GM12874 (cell line): ENCODE results near the gene LNPEP.

Experiments
- TF ChIP-seq, protein P1 (sequence below): IDR thresholded peaks from 2 replicates; pipeline ENCODE4 v1.5.1; 2011; ENCODE audit warnings: low read depth, mild to moderate bottlenecking, control low read depth, low read length, moderate library complexity; ENCODE audit not compliant: insufficient read depth

Gene LNPEP

DNA sequence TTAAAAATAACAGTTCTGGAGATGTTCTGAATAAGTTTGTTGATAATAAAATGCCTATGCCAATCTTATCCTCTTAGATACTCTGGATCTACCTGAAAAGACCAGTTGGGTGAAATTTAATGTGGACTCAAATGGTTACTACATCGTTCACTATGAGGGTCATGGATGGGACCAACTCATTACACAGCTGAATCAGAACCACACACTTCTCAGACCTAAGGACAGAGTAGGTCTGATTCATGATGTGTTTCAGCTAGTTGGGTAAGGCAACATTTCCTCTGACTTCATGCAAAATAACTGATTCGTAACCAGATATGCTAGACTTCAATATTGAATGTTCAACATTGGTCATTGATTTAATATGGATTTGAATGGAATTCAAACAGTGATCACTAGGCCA, 32.6 kb upstream of the LNPEP start:
- TF ChIP-seq, protein P1, sequence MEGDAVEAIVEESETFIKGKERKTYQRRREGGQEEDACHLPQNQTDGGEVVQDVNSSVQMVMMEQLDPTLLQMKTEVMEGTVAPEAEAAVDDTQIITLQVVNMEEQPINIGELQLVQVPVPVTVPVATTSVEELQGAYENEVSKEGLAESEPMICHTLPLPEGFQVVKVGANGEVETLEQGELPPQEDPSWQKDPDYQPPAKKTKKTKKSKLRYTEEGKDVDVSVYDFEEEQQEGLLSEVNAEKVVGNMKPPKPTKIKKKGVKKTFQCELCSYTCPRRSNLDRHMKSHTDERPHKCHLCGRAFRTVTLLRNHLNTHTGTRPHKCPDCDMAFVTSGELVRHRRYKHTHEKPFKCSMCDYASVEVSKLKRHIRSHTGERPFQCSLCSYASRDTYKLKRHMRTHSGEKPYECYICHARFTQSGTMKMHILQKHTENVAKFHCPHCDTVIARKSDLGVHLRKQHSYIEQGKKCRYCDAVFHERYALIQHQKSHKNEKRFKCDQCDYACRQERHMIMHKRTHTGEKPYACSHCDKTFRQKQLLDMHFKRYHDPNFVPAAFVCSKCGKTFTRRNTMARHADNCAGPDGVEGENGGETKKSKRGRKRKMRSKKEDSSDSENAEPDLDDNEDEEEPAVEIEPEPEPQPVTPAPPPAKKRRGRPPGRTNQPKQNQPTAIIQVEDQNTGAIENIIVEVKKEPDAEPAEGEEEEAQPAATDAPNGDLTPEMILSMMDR = no peak

DNA sequence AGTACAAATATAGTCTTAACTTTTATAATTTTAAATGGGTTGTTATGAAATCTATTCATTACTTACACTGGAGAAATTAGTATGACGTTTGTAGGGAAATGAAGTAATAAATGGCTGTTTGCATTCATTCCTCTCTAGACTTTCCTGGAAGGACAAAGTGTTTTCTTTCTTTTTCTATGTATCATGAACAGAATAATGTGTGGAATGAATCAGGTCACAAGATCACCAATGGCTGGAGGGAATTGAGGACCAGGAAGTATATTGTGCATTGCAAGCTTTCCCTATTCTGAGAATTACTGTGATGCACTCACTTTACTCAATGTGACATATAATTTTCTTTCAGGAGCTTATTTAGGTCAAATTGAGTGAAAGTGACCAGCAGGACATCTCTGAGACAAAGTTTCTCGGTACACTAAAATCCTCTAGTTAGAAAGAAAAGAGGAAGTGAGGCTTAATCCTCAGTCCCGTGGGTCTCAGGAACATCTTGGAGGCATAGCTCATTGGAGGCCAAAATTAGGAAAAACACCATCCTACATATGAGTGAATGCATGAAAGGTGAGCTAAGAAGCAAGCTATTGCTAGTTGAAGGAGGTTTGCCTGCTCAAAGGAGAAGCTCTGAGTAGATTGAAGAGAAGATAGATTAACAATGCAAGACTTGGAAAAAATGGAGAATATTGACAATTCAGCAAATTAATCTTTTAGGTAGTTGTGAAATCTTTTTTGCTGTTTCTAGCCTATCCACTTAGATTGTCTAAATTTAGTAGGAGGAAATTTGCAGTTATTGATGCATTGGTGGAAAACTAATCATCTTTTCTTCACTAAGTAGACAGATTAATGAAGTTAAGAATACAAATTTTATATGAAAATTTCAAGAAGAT, 31.6 kb upstream of the LNPEP start:
- TF ChIP-seq, protein P1 = no peak

DNA sequence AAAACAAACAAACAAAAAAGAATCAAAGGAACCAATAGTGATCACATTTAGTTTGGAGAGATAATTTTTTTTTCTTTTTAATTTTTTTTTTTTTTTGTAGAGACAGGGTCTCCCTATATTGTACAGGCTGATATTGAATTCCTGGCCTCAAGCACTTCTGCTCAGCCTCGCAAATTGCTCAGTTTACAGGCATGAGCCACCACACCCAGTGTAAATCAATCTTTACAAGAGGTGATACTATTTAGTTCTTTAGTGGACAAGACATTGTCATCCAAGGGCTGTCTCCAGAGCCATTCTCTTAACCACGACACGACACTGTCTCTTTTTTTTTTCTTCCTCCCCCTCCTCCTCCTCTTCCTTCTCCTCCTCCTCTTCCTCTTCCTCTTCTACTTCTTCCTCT, 30.0 kb upstream of the LNPEP start:
- TF ChIP-seq, protein P1 = no peak

DNA sequence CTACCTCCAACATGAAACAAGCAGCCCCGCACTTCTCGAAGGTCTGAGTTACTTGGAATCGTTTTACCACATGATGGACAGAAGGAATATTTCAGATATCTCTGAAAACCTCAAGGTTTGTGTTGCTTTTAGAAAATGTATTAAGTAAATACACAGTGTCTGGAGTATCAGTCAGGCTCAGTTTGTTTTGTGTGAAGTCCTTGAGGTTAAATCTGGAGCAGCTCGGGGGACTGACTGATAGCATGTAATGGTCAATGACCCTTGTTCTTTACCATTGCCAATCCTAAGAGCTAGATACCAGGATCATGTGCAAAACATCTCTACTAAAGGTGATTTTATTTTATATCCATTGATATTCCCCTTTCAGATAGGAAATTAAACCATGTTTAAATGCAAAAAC, 26.9 kb upstream of the LNPEP start:
- TF ChIP-seq, protein P1 = no peak

DNA sequence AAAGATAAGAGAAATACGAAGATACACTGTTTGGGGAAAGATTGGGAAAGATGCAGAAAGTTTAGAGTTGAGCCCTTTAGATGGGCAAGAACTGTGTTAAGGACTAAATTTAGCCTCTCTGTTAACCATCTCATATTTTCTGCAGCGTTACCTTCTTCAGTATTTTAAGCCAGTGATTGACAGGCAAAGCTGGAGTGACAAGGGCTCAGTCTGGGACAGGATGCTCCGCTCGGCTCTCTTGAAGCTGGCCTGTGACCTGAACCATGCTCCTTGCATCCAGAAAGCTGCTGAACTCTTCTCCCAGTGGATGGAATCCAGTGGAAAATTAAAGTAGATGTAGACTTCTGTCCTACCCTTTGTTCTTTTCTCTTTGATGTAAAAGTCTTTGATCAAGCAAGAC, 26.4 kb upstream of the LNPEP start:
- TF ChIP-seq, protein P1 = no peak

DNA sequence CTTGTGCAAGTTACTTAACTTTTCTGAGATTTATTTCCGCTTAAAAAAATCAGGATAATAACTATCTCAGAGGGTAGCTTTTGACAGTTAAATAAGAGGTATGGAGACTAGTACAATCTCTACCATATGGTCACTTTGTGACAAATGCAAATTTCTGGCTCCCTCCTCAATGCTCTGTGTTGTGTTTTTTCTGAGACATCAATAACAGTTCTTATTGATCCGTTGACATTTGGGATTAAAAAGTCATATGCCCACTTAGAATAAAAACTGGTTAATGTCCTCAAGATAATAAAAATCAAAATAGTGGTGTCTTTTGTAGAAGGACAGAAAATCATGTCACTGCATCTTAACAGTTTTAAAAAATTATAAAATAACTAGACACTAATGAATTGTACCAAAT, 24.7 kb upstream of the LNPEP start:
- TF ChIP-seq, protein P1 = no peak

DNA sequence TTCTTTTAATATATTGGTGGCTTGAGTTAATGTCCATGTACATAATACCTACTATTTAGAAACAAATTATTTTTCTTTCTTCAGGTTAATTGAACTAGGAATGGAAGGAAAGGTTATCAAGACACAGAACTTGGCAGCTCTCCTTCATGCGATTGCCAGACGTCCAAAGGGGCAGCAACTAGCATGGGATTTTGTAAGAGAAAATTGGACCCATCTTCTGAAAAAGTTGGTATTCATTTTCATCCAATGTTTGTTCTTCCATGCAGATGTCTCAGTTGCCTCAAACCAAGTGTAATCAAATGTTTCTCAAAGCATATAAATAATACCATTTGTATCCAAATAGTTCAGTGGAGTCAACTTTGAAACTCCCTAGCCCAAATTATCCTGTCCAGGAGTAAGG, 22.6 kb upstream of the LNPEP start:
- TF ChIP-seq, protein P1 = no peak
